Mucosa of gallbladder (tissue), 1 donor: ENCODE data around the gene FOSL2. TPM values are rescaled to one million over a fixed set of nuclear protein-coding genes. Genes with fewer than 3 reads are reported as not detected.

Experiments
- DNase-seq: peaks from one replicate; pipeline ENCODE4 v3.0.0-alpha.2; 2020; ENCODE audit warnings: low spot score
- total RNA-seq: library from RNA; stranded (reverse); gene quantifications from one replicate; pipeline ENCODE4 v1.2.1, GENCODE V29; 2021
- donor health status: DM: no; HTN: no; CAD: no.

FOSL2 gene
- total RNA-seq, 1 donor from 2014 or later: 162 TPM

GRCh38 chr2:28411956-28412609, 19.4 kb downstream of the FOSL2 start:
- DNase-seq: no peak

GRCh38 chr2:28412625-28413151, 20.0 kb downstream of the FOSL2 start:
- no peak for DNase-seq

GRCh38 chr2:28413152-28413898, 20.7 kb downstream of the FOSL2 start:
- DNase-seq: no peak

GRCh38 chr2:28413899-28414295, 21.2 kb downstream of the FOSL2 start:
- no peak for DNase-seq

- DNase-seq: no peak
Observed at GRCh38 chr2:28414583-28414982, 21.9 kb downstream of the FOSL2 start.

- DNase-seq: no peak
Observed at GRCh38 chr2:28415010-28415409, 22.4 kb downstream of the FOSL2 start.

- no peak for DNase-seq
Observed at GRCh38 chr2:28415715-28416114, 23.1 kb downstream of the FOSL2 start.

- no peak for DNase-seq
Observed at GRCh38 chr2:28419003-28419402, 26.3 kb downstream of the FOSL2 start.

- DNase-seq: no peak
Observed at GRCh38 chr2:28419443-28420270, 27.0 kb downstream of the FOSL2 start.

GRCh38 chr2:28420722-28421121, 28.1 kb downstream of the FOSL2 start:
- no peak for DNase-seq

- no peak for DNase-seq
Observed at GRCh38 chr2:28422908-28423741, 30.5 kb downstream of the FOSL2 start.

GRCh38 chr2:28423856-28424605, 31.4 kb downstream of the FOSL2 start:
- no peak for DNase-seq

GRCh38 chr2:28424799-28425463, 32.3 kb downstream of the FOSL2 start:
- no peak for DNase-seq

- DNase-seq: no peak
Observed at GRCh38 chr2:28425464-28425835, 32.8 kb downstream of the FOSL2 start.

GRCh38 chr2:28427741-28428415, 35.2 kb downstream of the FOSL2 start:
- no peak for DNase-seq

GRCh38 chr2:28428486-28428885, 35.8 kb downstream of the FOSL2 start:
- no peak for DNase-seq

- no peak for DNase-seq
Observed at GRCh38 chr2:28429636-28430376, 37.1 kb downstream of the FOSL2 start.

- DNase-seq: no peak
Observed at GRCh38 chr2:28430377-28430765, 37.7 kb downstream of the FOSL2 start.
